HTR-8/SVneo (cell line): ENCODE results near the gene HOXD3.

Experiments
- DNase-seq: peaks from one replicate; pipeline ENCODE4 v3.0.0; 2011; ENCODE audit warnings: low spot score, mixed read lengths; ENCODE audit not compliant: insufficient read length
- FAIRE-seq: peaks from 2 replicates; lab custom pipeline; 2011; peaks lifted over from hg19 to GRCh38; lab: Jason Lieb, UNC

HOXD3 gene

DNA sequence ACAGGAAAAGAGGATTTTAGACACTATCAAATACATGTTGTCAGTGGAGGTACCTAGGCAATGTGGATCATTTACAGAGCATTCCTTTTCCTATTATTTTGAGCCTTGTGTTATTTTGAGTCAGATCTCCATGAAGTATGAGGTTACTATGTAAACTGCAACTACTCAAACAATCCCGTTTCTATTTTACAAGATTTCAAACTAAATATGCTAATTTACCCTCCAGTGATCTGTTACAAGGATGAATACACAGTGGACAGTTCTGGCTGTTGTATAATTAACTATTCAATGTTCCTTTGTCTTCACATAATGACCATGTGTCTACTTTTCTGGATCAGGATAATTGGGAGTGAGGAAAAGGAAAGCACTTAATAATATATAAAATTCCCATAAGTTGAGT is 35.9 kb downstream of the HOXD3 start:
- DNase-seq = no peak
- no peak for FAIRE-seq

DNA sequence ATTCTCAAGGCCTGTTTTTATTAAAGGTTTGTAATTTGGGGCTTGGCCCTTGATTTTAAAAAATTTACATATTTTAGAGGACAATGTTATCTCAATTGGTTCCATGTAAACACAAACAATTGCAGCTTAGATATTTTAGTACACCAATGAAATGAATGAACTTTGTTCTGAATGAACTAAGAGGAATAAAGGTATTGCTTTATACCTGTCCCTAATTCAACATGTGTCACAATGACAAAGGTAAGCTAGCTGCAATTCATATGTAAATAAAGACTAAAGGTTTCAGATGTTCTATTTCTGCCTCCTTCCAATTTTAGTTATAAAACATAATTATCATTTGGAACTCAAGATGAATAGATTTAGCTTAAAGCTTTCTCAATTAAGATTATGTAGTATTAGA is 42.8 kb downstream of the HOXD3 start:
- no peak for FAIRE-seq
- DNase-seq = no peak

DNA sequence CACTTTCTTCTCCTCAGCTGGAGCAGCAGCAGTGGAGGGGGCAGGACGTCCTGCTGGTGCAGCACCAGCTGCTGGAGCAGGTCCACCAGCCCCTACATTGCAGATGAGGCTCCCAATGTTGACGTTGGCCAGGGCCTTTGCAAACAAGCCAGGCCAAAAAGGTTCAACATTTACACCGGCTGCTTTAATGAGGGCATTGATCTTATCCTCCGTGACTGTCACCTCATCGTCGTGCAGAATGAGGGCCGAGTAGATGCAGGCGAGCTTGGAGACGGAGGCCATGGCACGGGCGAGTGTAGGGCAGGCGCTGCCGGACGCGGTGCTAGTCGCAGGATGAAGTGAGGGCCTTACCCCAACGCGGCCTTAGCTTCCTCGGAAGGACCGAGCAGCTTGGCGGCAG is 43.9 kb downstream of the HOXD3 start:
- DNase-seq (no peak), FAIRE-seq (peak; percentile 77)

DNA sequence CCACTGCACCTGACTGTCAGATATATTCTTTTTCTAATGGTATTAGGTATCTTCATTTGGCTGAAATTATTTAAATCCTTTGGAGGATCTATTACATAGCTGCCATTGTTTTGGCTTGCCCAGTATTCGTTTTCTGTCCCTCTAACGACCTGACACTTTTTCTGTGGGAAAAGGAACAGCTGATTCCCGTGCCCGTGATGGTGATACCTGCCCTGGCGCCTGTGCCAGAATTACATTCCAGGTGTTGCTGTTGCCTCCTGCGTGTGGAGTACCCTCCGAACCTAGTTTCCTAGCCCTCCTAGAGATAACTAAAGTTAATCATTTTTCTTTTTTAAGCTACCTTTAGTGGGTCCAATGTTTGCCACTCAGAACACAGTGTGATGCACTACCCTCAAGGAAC is 45.4 kb downstream of the HOXD3 start:
- DNase-seq (no peak), FAIRE-seq (no peak)

- no peak for DNase-seq
- FAIRE-seq = no peak
These were observed 48.0 kb downstream of the HOXD3 start for GRCh38 chr2:176205126-176205525.

- FAIRE-seq (no peak), DNase-seq (no peak)
These were observed 49.0 kb downstream of the HOXD3 start for GRCh38 chr2:176206136-176206535.

DNA sequence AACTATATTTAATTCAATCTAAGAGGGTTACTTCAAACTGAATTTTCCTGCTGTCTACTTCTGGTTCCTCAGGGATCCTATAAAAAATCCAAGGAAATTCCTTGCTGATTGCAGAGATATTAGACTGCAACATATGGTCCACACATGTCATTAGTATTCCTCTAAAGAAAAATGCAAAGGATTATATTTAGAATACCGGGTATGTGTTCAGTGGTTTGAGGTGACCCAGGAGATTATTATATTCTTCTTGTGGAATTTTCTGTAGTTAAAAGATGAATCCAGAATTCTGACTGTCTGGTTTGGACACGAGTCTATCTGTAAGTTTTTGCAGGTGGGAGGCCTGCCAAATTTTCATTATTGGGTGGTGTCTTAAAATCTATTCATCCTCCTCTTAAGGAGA is 49.6 kb downstream of the HOXD3 start:
- no peak for FAIRE-seq
- no peak for DNase-seq

- DNase-seq (no peak), FAIRE-seq (no peak)
These were observed 54.0 kb downstream of the HOXD3 start for GRCh38 chr2:176211110-176211509.

GRCh38 chr2:176212276-176212675 is 55.2 kb downstream of the HOXD3 start:
- FAIRE-seq (no peak), DNase-seq (no peak)

DNA sequence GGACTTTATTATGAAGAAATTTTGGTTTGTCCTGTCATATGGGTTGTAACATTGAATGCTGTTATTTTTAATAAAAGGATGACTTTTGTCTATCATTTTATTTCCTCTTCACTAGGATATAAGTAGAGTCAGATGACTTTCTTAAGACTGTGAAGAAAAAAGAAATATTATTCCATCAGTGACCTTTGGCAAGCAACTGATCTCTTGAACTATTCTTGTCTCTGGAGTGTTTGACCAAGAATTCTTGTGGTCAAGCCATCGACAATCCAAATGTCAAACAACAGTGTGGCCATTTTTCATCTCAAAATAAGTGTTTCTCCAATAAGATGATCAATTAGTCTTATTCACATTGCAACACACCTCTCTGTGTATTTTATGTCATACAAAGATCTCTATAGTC is 56.3 kb downstream of the HOXD3 start:
- DNase-seq (no peak), FAIRE-seq (no peak)
